ENCODE measurements around the gene CPT1B.
"Not testable (repeated sequence)": the region's sequence is repeated elsewhere in the genome, so short reads cannot be mapped to it uniquely, and the experiment has no call there.

CPT1B gene

GRCh38 chr22:50545522-50546325, 32.5 kb downstream of the CPT1B start, which contains the start of gene KLHDC7B:
Gene KLHDC7B (plus strand): TSS chr22:50545899. CDS start chr22:50546244, 345 bp downstream.
- Histone ChIP-seq H3K27ac (ENCODE audit: insufficient read depth, low read length, poor library complexity, severe bottlenecking) (peak within 1 kb of the TSS; percentile 56), H3K4me3 (ENCODE audit: insufficient read depth, low read depth, low read length, poor library complexity, severe bottlenecking) (no peak within 1 kb of the TSS), H3K36me3 (ENCODE audit: control insufficient read depth, insufficient read depth, low read length) (no peaks in the 10 kb centered on the region), H3K27me3 (replicated peaks; ENCODE audit: control insufficient read depth, insufficient read depth, low read length, poor library complexity, severe bottlenecking) (no peaks in the 10 kb centered on the region), H3K4me1 (ENCODE audit: control insufficient read depth, insufficient read depth, low read length, poor library complexity, severe bottlenecking) (peaks cover 39% of the 10 kb centered on the region), H3K9me3 (ENCODE audit: control insufficient read depth, low read length) (no peaks in the 10 kb centered on the region)
- DNase-seq: no peak

- Histone ChIP-seq H3K4me1 (ENCODE audit: control insufficient read depth, insufficient read depth, low read length, poor library complexity, severe bottlenecking) (peaks cover 42% of the 10 kb centered on the region), H3K27ac (ENCODE audit: insufficient read depth, low read length, poor library complexity, severe bottlenecking) (peak overlapping the region; percentile 56), H3K27me3 (replicated peaks; ENCODE audit: control insufficient read depth, insufficient read depth, low read length, poor library complexity, severe bottlenecking) (no peaks in the 10 kb centered on the region), H3K4me3 (ENCODE audit: insufficient read depth, low read depth, low read length, poor library complexity, severe bottlenecking) (peak overlapping the region; percentile 33), H3K36me3 (ENCODE audit: control insufficient read depth, insufficient read depth, low read length) (no peaks in the 10 kb centered on the region), H3K9me3 (ENCODE audit: control insufficient read depth, low read length) (no peaks in the 10 kb centered on the region)
- no peak for DNase-seq
Observed at GRCh38 chr22:50544746-50545253, 33.4 kb downstream of the CPT1B start.

GRCh38 chr22:50544078-50544745, 34.0 kb downstream of the CPT1B start:
- peak overlapping the region; percentile 33 for H3K4me3 ChIP-seq (ENCODE audit: insufficient read depth, low read depth, low read length, poor library complexity, severe bottlenecking)
- H3K9me3 ChIP-seq (ENCODE audit: control insufficient read depth, low read length): no peaks in the 10 kb centered on the region
- H3K36me3 ChIP-seq (ENCODE audit: control insufficient read depth, insufficient read depth, low read length): no peaks in the 10 kb centered on the region
- peak overlapping the region; percentile 56 for H3K27ac ChIP-seq (ENCODE audit: insufficient read depth, low read length, poor library complexity, severe bottlenecking)
- no peaks in the 10 kb centered on the region for H3K27me3 ChIP-seq (replicated peaks; ENCODE audit: control insufficient read depth, insufficient read depth, low read length, poor library complexity, severe bottlenecking)
- peaks cover 39% of the 10 kb centered on the region for H3K4me1 ChIP-seq (ENCODE audit: control insufficient read depth, insufficient read depth, low read length, poor library complexity, severe bottlenecking)
- peak; percentile 71 to 75 (median 73) for DNase-seq

- no peaks in the 10 kb centered on the region for H3K36me3 ChIP-seq (ENCODE audit: control insufficient read depth, insufficient read depth, low read length)
- no peaks in the 10 kb centered on the region for H3K27me3 ChIP-seq (replicated peaks; ENCODE audit: control insufficient read depth, insufficient read depth, low read length, poor library complexity, severe bottlenecking)
- peaks cover 38% of the 10 kb centered on the region for H3K4me1 ChIP-seq (ENCODE audit: control insufficient read depth, insufficient read depth, low read length, poor library complexity, severe bottlenecking)
- no peak overlapping the region for H3K4me3 ChIP-seq (ENCODE audit: insufficient read depth, low read depth, low read length, poor library complexity, severe bottlenecking)
- H3K9me3 ChIP-seq (ENCODE audit: control insufficient read depth, low read length): no peaks in the 10 kb centered on the region
- DNase-seq: no peak
- H3K27ac ChIP-seq (ENCODE audit: insufficient read depth, low read length, poor library complexity, severe bottlenecking): no peak overlapping the region
Observed at GRCh38 chr22:50542416-50542927, 35.8 kb downstream of the CPT1B start.

GRCh38 chr22:50541667-50542026, 36.6 kb downstream of the CPT1B start:
- not testable (repeated sequence) for H3K4me3 ChIP-seq (ENCODE audit: insufficient read depth, low read depth, low read length, poor library complexity, severe bottlenecking); H3K36me3 ChIP-seq (ENCODE audit: control insufficient read depth, insufficient read depth, low read length); H3K27me3 ChIP-seq (replicated peaks; ENCODE audit: control insufficient read depth, insufficient read depth, low read length, poor library complexity, severe bottlenecking); H3K9me3 ChIP-seq (ENCODE audit: control insufficient read depth, low read length); H3K27ac ChIP-seq (ENCODE audit: insufficient read depth, low read length, poor library complexity, severe bottlenecking); DNase-seq
- peaks cover 37% of the 10 kb centered on the region for H3K4me1 ChIP-seq (ENCODE audit: control insufficient read depth, insufficient read depth, low read length, poor library complexity, severe bottlenecking)

- H3K9me3 ChIP-seq (ENCODE audit: control insufficient read depth, low read length): no peaks in the 10 kb centered on the region
- H3K27ac ChIP-seq (ENCODE audit: insufficient read depth, low read length, poor library complexity, severe bottlenecking): peak overlapping the region; percentile 98
- no peaks in the 10 kb centered on the region for H3K36me3 ChIP-seq (ENCODE audit: control insufficient read depth, insufficient read depth, low read length)
- peaks cover 30% of the 10 kb centered on the region for H3K4me1 ChIP-seq (ENCODE audit: control insufficient read depth, insufficient read depth, low read length, poor library complexity, severe bottlenecking)
- DNase-seq: no peak
- no peaks in the 10 kb centered on the region for H3K27me3 ChIP-seq (replicated peaks; ENCODE audit: control insufficient read depth, insufficient read depth, low read length, poor library complexity, severe bottlenecking)
- no peak overlapping the region for H3K4me3 ChIP-seq (ENCODE audit: insufficient read depth, low read depth, low read length, poor library complexity, severe bottlenecking)
Observed at GRCh38 chr22:50540381-50540780, 37.8 kb downstream of the CPT1B start.

- peaks cover 23% of the 10 kb centered on the region for H3K4me1 ChIP-seq (ENCODE audit: control insufficient read depth, insufficient read depth, low read length, poor library complexity, severe bottlenecking)
- H3K27me3 ChIP-seq (replicated peaks; ENCODE audit: control insufficient read depth, insufficient read depth, low read length, poor library complexity, severe bottlenecking): no peaks in the 10 kb centered on the region
- DNase-seq: no peak
- H3K27ac ChIP-seq (ENCODE audit: insufficient read depth, low read length, poor library complexity, severe bottlenecking): peak overlapping the region; percentile 98
- no peak overlapping the region for H3K4me3 ChIP-seq (ENCODE audit: insufficient read depth, low read depth, low read length, poor library complexity, severe bottlenecking)
- no peaks in the 10 kb centered on the region for H3K9me3 ChIP-seq (ENCODE audit: control insufficient read depth, low read length)
- no peaks in the 10 kb centered on the region for H3K36me3 ChIP-seq (ENCODE audit: control insufficient read depth, insufficient read depth, low read length)
Observed at GRCh38 chr22:50537765-50538164, 40.5 kb downstream of the CPT1B start.

- Histone ChIP-seq H3K36me3 (ENCODE audit: control insufficient read depth, insufficient read depth, low read length) (no peaks in the 10 kb centered on the region), H3K27me3 (replicated peaks; ENCODE audit: control insufficient read depth, insufficient read depth, low read length, poor library complexity, severe bottlenecking) (no peaks in the 10 kb centered on the region), H3K4me1 (ENCODE audit: control insufficient read depth, insufficient read depth, low read length, poor library complexity, severe bottlenecking) (peaks cover 28% of the 10 kb centered on the region), H3K4me3 (ENCODE audit: insufficient read depth, low read depth, low read length, poor library complexity, severe bottlenecking) (no peak overlapping the region), H3K27ac (ENCODE audit: insufficient read depth, low read length, poor library complexity, severe bottlenecking) (no peak overlapping the region), H3K9me3 (ENCODE audit: control insufficient read depth, low read length) (no peaks in the 10 kb centered on the region)
- DNase-seq: no peak
Observed at GRCh38 chr22:50536226-50536625, 42.0 kb downstream of the CPT1B start.

- no peaks in the 10 kb centered on the region for H3K36me3 ChIP-seq (ENCODE audit: control insufficient read depth, insufficient read depth, low read length)
- H3K27ac ChIP-seq (ENCODE audit: insufficient read depth, low read length, poor library complexity, severe bottlenecking): no peak overlapping the region
- no peak overlapping the region for H3K4me3 ChIP-seq (ENCODE audit: insufficient read depth, low read depth, low read length, poor library complexity, severe bottlenecking)
- no peaks in the 10 kb centered on the region for H3K27me3 ChIP-seq (replicated peaks; ENCODE audit: control insufficient read depth, insufficient read depth, low read length, poor library complexity, severe bottlenecking)
- H3K9me3 ChIP-seq (ENCODE audit: control insufficient read depth, low read length): no peaks in the 10 kb centered on the region
- H3K4me1 ChIP-seq (ENCODE audit: control insufficient read depth, insufficient read depth, low read length, poor library complexity, severe bottlenecking): peaks cover 36% of the 10 kb centered on the region
- no peak for DNase-seq
Observed at GRCh38 chr22:50535113-50535512, 43.1 kb downstream of the CPT1B start.

Measured in effector memory CD4-positive, alpha-beta T cell (primary cell).